NCI-H2081 (cell line): ENCODE results near the gene PTPRN2.
"Not testable (repeated sequence)": the region's sequence is repeated elsewhere in the genome, so short reads cannot be mapped to it uniquely, and the experiment has no call there.

Experiments used
- DNase-seq, 2 experiments: peaks; one replicate each; lab custom pipeline; 2025; lab: John Stamatoyannopoulos, UW

Gene PTPRN2

GRCh38 chr7:157564517-157565177 is 1023.0 kb downstream of the PTPRN2 start:
- DNase-seq, result no peak

- not testable (repeated sequence) for DNase-seq
These were observed 1024.0 kb downstream of the PTPRN2 start for GRCh38 chr7:157563467-157564135.

- DNase-seq, result not testable (repeated sequence)
These were observed 1024.9 kb downstream of the PTPRN2 start for GRCh38 chr7:157562522-157563398.

GRCh38 chr7:157561816-157562410 is 1025.7 kb downstream of the PTPRN2 start:
- no peak for DNase-seq

- no peak for DNase-seq
These were observed 1026.2 kb downstream of the PTPRN2 start for GRCh38 chr7:157561523-157561785.

GRCh38 chr7:157560710-157561522 is 1026.7 kb downstream of the PTPRN2 start:
- no peak for DNase-seq

GRCh38 chr7:157560258-157560654 is 1027.4 kb downstream of the PTPRN2 start:
- no peak for DNase-seq

- DNase-seq, result no peak
These were observed 1027.9 kb downstream of the PTPRN2 start for GRCh38 chr7:157559596-157560257.

GRCh38 chr7:157558875-157559595 is 1028.6 kb downstream of the PTPRN2 start:
- DNase-seq, result no peak

- DNase-seq, result no peak
These were observed 1029.1 kb downstream of the PTPRN2 start for GRCh38 chr7:157558516-157558874.

GRCh38 chr7:157558061-157558460 is 1029.6 kb downstream of the PTPRN2 start:
- DNase-seq, result no peak

- DNase-seq, result no peak
These were observed 1030.4 kb downstream of the PTPRN2 start for GRCh38 chr7:157557263-157557662.

GRCh38 chr7:157556642-157556944 is 1031.0 kb downstream of the PTPRN2 start:
- no peak for DNase-seq

GRCh38 chr7:157555944-157556641 is 1031.5 kb downstream of the PTPRN2 start:
- no peak for DNase-seq

GRCh38 chr7:157555313-157555712 is 1032.3 kb downstream of the PTPRN2 start:
- DNase-seq, result no peak

GRCh38 chr7:157554393-157555238 is 1033.0 kb downstream of the PTPRN2 start:
- no peak for DNase-seq

- DNase-seq, result no peak
These were observed 1034.4 kb downstream of the PTPRN2 start for GRCh38 chr7:157553256-157553655.

GRCh38 chr7:157552295-157552993 is 1035.2 kb downstream of the PTPRN2 start:
- no peak for DNase-seq
